HepG2 (cell line): ENCODE results near the gene SPNS2. TPM values are rescaled to one million over a fixed set of nuclear protein-coding genes. Genes with fewer than 3 reads are reported as not detected.

Source experiments
- ATAC-seq: fragments of 200-7000 bp; cut with Tn5 transposase; 3 replicates; pipeline ENCODE4 v1.9.1; 2020; ENCODE audit warnings: mild to moderate bottlenecking, moderate library complexity
- BruUV-seq: library from RNA; stranded (reverse); fragments of 400-500 nt; replicated peaks from 2 replicates; lab custom pipeline; 2021; lab: Mats Ljungman, UMichigan
- CTCF ChIA-PET: fragments of 300-600 bp; formaldehyde crosslinking; extraction: SDS; loops from one replicate; lab custom pipeline; 2021; ENCODE audit warnings: low total read pairs, inconsistent platforms, low intra/inter-chr PET ratio; lab: Yijun Ruan, JAX
- POLR2A ChIA-PET: fragments of 350-600 bp; sonication (Branson Sonifier 250); formaldehyde crosslinking; loops from one replicate; lab custom pipeline; 2020; ENCODE audit warnings: antibody characterized with exemption, inconsistent platforms; lab: Yijun Ruan, JAX
- DNase-seq: peaks from one replicate; pipeline ENCODE4 v3.0.0-alpha.2; 2015; ENCODE audit warnings: low spot score
- FAIRE-seq: peaks from 3 replicates; lab custom pipeline; 2011; peaks lifted over from hg19 to GRCh38; lab: Jason Lieb, UNC
- H2AFZ ChIP-seq: one replicate; pipeline ENCODE4 v1.6.1; 2011; ENCODE audit warnings: low read length, inconsistent platforms
- H3K27ac ChIP-seq: fragments of 300-600 bp; 3 replicates; pipeline ENCODE4 v1.8.0; 2011; ENCODE audit warnings: mixed run types, mild to moderate bottlenecking, mixed read lengths, low read length, inconsistent platforms; ENCODE audit not compliant: insufficient read depth; ENCODE audit errors: extremely low read length
- H3K27me3 ChIP-seq, 2 experiments: fragments of 200-600 bp in 1 of 2; 2 replicates in 1 of 2; 3 replicates in 1 of 2; pipeline versions ENCODE4 v1.6.0 to v1.8.0; 2011; ENCODE audit warnings: low read length in 2 of 2, mild to moderate bottlenecking in 2 of 2, moderate library complexity in 2 of 2, inconsistent platforms in 1 of 2; ENCODE audit not compliant: insufficient read depth in 2 of 2, control insufficient read depth in 1 of 2
- H3K36me3 ChIP-seq, 2 experiments: fragments of 200-600 bp in 1 of 2; replicated peaks in 1 of 2; 2 replicates in 1 of 2; 3 replicates in 1 of 2; pipeline versions ENCODE4 v1.5.1 to v1.8.0; 2011; ENCODE audit warnings: low read length in 2 of 2, inconsistent platforms in 1 of 2; ENCODE audit not compliant: insufficient read depth in 2 of 2, control insufficient read depth in 1 of 2
- H3K4me1 ChIP-seq: 2 replicates; pipeline ENCODE4 v1.5.1; 2012; ENCODE audit warnings: low read length, inconsistent platforms; ENCODE audit not compliant: insufficient read depth
- H3K4me2 ChIP-seq: 2 replicates; pipeline ENCODE4 v1.6.0; 2011; ENCODE audit warnings: low read depth, low read length, inconsistent platforms
- H3K4me3 ChIP-seq, 3 experiments: fragments of 200-600 bp in 1 of 3; sonication (generic), shearing (Covaris generic) in 1 of 3; replicated peaks in 1 of 3; 2 replicates each; pipeline ENCODE4 v1.5.1; 2011 to 2016; ENCODE audit warnings: low read length in 3 of 3, inconsistent platforms in 2 of 3, low read depth in 2 of 3, mild to moderate bottlenecking in 2 of 3, control low read depth in 1 of 3, mixed read lengths in 1 of 3; ENCODE audit not compliant: insufficient read depth in 1 of 3
- H3K79me2 ChIP-seq: one replicate; pipeline ENCODE4 v1.6.1; 2011; ENCODE audit warnings: low read length, inconsistent platforms; ENCODE audit not compliant: insufficient read depth
- H3K9ac ChIP-seq: 2 replicates; pipeline ENCODE4 v1.6.0; 2011; ENCODE audit warnings: mild to moderate bottlenecking, low read depth, low read length, inconsistent platforms; ENCODE audit not compliant: insufficient read depth
- H3K9me3 ChIP-seq: 2 replicates; pipeline ENCODE4 v1.5.1; 2012; ENCODE audit warnings: mild to moderate bottlenecking, low read length
- H4K20me1 ChIP-seq: 2 replicates; pipeline ENCODE4 v1.6.0; 2011; ENCODE audit warnings: inconsistent platforms, mild to moderate bottlenecking, low read length, moderate library complexity; ENCODE audit not compliant: insufficient read depth
- E2F5 ChIP-seq: sonication (generic); formaldehyde crosslinking; conservative IDR thresholded peaks from 2 replicates; pipeline ENCODE4 v1.4.0; 2020; ENCODE audit warnings: missing genetic modification reagents
- JUNB ChIP-seq: sonication (generic); formaldehyde crosslinking; IDR thresholded peaks from 2 replicates; pipeline ENCODE4 v1.8.0; 2022; ENCODE audit warnings: missing genetic modification reagents, mild to moderate bottlenecking, borderline replicate concordance
- KLF6 ChIP-seq: IDR thresholded peaks from 2 replicates; pipeline ENCODE4 v1.8.0; 2016; ENCODE audit warnings: missing biosample characterization, missing genetic modification reagents
- KLF9 ChIP-seq: IDR thresholded peaks from 2 replicates; pipeline ENCODE4 v1.6.1; 2016; ENCODE audit warnings: low read depth
- NCOA2 ChIP-seq: sonication (generic); formaldehyde crosslinking; IDR thresholded peaks from 2 replicates; pipeline ENCODE4 v1.8.0; 2022; ENCODE audit warnings: inconsistent platforms
- NFE2 ChIP-seq: sonication (generic); formaldehyde crosslinking; IDR thresholded peaks from 2 replicates; pipeline ENCODE4 v1.4.0; 2020; ENCODE audit warnings: missing genetic modification reagents
- PTBP1 ChIP-seq: fragments of 200-400 bp; formaldehyde crosslinking; IDR thresholded peaks from 2 replicates; pipeline ENCODE4 v1.6.1; 2018; ENCODE audit warnings: low read length, low read depth; ENCODE audit not compliant: poor library complexity, severe bottlenecking
- RAD21 ChIP-seq: fragments of 450-650 bp; formaldehyde crosslinking; IDR thresholded peaks from 2 replicates; pipeline ENCODE4 v1.5.0; 2020; ENCODE audit warnings: mild to moderate bottlenecking
- RAD51 ChIP-seq: fragments of 450-650 bp; IDR thresholded peaks from 2 replicates; pipeline ENCODE4 v1.6.1; 2016; ENCODE audit warnings: borderline replicate concordance
- RNF219 ChIP-seq: sonication (generic); formaldehyde crosslinking; IDR thresholded peaks from 2 replicates; pipeline ENCODE4 v1.5.0; 2020; ENCODE audit warnings: mild to moderate bottlenecking, missing genetic modification reagents
- SAP130 ChIP-seq: IDR thresholded peaks from 2 replicates; pipeline ENCODE4 v1.6.1; 2016; ENCODE audit warnings: low read depth
- SIX1 ChIP-seq: sonication (generic); formaldehyde crosslinking; IDR thresholded peaks from 2 replicates; pipeline ENCODE4 v1.4.0; 2020; ENCODE audit warnings: missing genetic modification reagents, borderline replicate concordance
- ZBTB1 ChIP-seq: sonication (generic); formaldehyde crosslinking; IDR thresholded peaks from 2 replicates; pipeline ENCODE4 v1.4.0; 2020; ENCODE audit warnings: missing genetic modification reagents, borderline replicate concordance
- ZNF713 ChIP-seq: sonication (generic); formaldehyde crosslinking; IDR thresholded peaks from 2 replicates; pipeline ENCODE4 v1.4.0; 2020; ENCODE audit warnings: mild to moderate bottlenecking, missing genetic modification reagents
- ZNF768 ChIP-seq: sonication (generic); formaldehyde crosslinking; IDR thresholded peaks from 2 replicates; pipeline ENCODE4 v1.4.0; 2020; ENCODE audit warnings: missing genetic modification reagents
- WGBS: methylation state at CpG from one replicate; pipeline ENCODE4 v1.1.6; 2017; ENCODE audit warnings: low lambda C conversion rate; 5-methylcytosine and 5-hydroxymethylcytosine counted together
- in situ Hi-C: cut with HindIII; loops from 2 replicates; pipeline ENCODE4 v1.10.0; 2017; ENCODE audit warnings: low pct_unique_long_range_greater_than_20kb; ENCODE audit not compliant: extremely low pct_ligation_motif_present
- intact Hi-C: fragments of 100-400 bp; cut with micrococcal nuclease; formaldehyde crosslinking; loops from one replicate; pipeline ENCODE4 v1.10.0; 2022; ENCODE audit not compliant: unreplicated experiment
- polyA plus RNA-seq, 8 experiments: library from polyadenylated mRNA; depleted of rRNA in 3 of 8; stranded (reverse) in 7 of 8; unstranded in 1 of 8; fragments of >200 nt; fragmentation: Illumina TruSeq in 4 of 8; extraction: Trizol in 4 of 8; gene quantifications; 2 replicates each; pipeline versions ENCODE4 v1.2.1 to v1.2.3, GENCODE V29; 2011 to 2016; ENCODE audit warnings: low read depth in 4 of 8, missing spikeins in 1 of 8, mixed read lengths in 1 of 8; ENCODE audit not compliant: insufficient read depth in 1 of 8
- total RNA-seq, 5 experiments: library from RNA; depleted of rRNA; stranded (reverse); fragments of >200 nt; fragmentation: Illumina TruSeq; extraction: Trizol; gene quantifications; 2 replicates each; pipeline ENCODE4 v1.2.3, GENCODE V29; 2016; ENCODE audit warnings: low read depth in 1 of 5

Gene SPNS2
- total and polyA plus RNA-seq, 2 of the 13 experiments (the other 11 are each of a cell fraction or from before 2014, with no cell fraction given), result 0.01 TPM; not detected in 1

DNA sequence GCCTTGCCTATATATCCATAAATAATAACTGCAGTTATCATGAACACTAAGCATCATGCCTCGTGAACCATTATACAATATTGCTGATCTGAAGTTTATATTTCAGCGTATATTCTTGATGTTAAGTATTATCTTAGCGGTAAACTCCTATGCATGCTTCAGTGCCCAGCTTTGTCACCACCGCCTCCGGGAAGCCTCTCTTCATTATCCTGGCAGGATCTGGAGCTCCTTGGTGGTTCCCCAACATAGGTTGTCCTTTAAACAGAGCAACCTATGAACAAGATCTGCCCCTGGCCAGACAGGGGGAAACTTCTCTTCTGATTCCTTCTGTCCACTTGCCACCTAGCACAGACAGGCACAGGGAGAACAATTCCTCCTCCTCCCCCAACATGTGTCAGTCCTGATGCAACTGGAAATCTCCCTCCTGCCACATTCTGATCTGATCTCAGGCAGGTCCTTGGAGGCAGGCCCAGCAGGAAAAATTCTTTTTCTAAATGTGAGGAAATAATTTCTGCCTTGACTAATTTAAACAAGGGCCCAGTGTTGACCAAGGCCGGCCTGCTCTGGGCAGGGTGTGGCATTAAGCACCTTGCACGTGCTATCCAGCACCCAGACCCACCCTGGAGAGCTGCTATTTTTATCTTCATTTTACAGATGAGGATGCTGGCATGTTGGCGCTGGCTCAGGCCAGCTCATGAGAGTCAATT lies 22.4 kb downstream of the SPNS2 start:
- TF ChIP-seq RAD51 (no peak), ZNF713 (no peak), KLF6 (no peak), NFE2 (CRISPR knock-in tag) (no peak), E2F5 (no peak), SAP130 (CRISPR knock-in tag) (no peak)
- Histone ChIP-seq H3K27me3 (peaks cover 4 to 69% of the 10 kb centered on the region in 2 experiments), H3K4me3 (no peak overlapping the region), H4K20me1 (no peaks in the 10 kb centered on the region), H3K36me3 (no peaks in the 10 kb centered on the region), H3K4me1 (peaks cover 15% of the 10 kb centered on the region), H3K27ac (no peak overlapping the region), H3K4me2 (no peak overlapping the region), H3K9ac (no peak overlapping the region), H2AFZ (no peak overlapping the region), H3K9me3 (no peaks in the 10 kb centered on the region), H3K79me2 (no peaks in the 10 kb centered on the region)
- WGBS, result 53% methylated on average over 8 of the region's 8 CpGs
- no TSS peak for BruUV-seq
- POLR2A ChIA-PET, result no interaction called here
- in situ Hi-C loops, result no loop called here
- CTCF ChIA-PET, result no interaction called here
- intact Hi-C loops, result no loop called here
- ATAC-seq (no peak), FAIRE-seq (no peak), DNase-seq (no peak)

DNA sequence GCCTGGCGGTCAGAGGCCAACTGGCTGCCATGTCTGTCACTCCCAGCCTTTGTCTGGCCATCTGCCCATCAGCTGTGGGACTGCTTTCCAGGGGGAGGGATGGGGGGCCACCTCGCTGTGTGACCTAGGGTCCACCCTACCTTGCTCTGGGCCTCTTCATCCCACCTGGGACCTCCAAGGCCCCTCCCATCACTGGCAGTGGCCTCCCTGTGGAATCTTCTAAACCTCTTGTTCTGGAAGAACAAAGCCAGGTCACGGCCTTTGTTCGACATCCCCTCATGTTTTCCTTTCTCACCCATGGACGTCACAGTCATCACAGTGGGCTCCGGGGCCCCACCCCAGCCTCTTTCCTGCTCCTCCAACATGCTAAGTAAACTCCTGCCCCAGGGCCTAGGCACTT lies 24.0 kb downstream of the SPNS2 start:
- Histone ChIP-seq H3K27ac (no peak overlapping the region), H2AFZ (no peak overlapping the region), H3K4me1 (peaks cover 15% of the 10 kb centered on the region), H3K79me2 (no peaks in the 10 kb centered on the region), H3K36me3 (no peaks in the 10 kb centered on the region), H4K20me1 (no peaks in the 10 kb centered on the region), H3K4me2 (no peak overlapping the region), H3K9ac (no peak overlapping the region), H3K4me3 (no peak overlapping the region), H3K27me3 (peaks cover 4 to 75% of the 10 kb centered on the region in 2 experiments), H3K9me3 (no peaks in the 10 kb centered on the region)
- no peak for DNase-seq
- TF ChIP-seq KLF9 (CRISPR knock-in tag), result no peak
- no peak for TF ChIP-seq SIX1 (CRISPR knock-in tag)
- no peak for TF ChIP-seq JUNB
- TF ChIP-seq RAD21 (CRISPR knock-in tag), result no peak
- no peak for TF ChIP-seq ZBTB1 (CRISPR knock-in tag)
- TF ChIP-seq NCOA2 (CRISPR knock-in tag), result no peak
- no peak for TF ChIP-seq PTBP1
- no peak for TF ChIP-seq ZNF768 (CRISPR knock-in tag)
- TF ChIP-seq RNF219, result no peak
- intact Hi-C loops, result no loop called here
- in situ Hi-C loops, result no loop called here
- no peak for ATAC-seq
- ChIA-PET POLR2A (no interaction called here), CTCF (no interaction called here)
- WGBS, result 30% methylated on average over 6 of the region's 6 CpGs
- no peak for FAIRE-seq
- no TSS peak for BruUV-seq
